MM.1S (cell line): Measurements from ENCODE around the gene MRPL54.

Source experiments
- CTCF ChIP-seq: fragments of 300-600 bp; sonication (generic); IDR thresholded peaks from 2 replicates; pipeline ENCODE4 v1.5.1; 2016; ENCODE audit warnings: antibody characterized with exemption, low read length, mixed read lengths
- EZH2phosphoT487 ChIP-seq: fragments of 300-600 bp; sonication (generic); IDR thresholded peaks from 2 replicates; pipeline ENCODE4 v1.6.1; 2018; ENCODE audit warnings: antibody characterized with exemption, low read length

GRCh38 chr19:3737487-3738205 lies 24.8 kb upstream of the MRPL54 start:
- TF ChIP-seq EZH2phosphoT487 (no peak), CTCF (no peak)
